Hepatocyte (in vitro differentiated cells): ENCODE measurements around the gene ARVCF. TPM values are rescaled to one million over a fixed set of nuclear protein-coding genes. Genes with fewer than 3 reads are reported as not detected.

ENCODE experiments used
- DNase-seq: peaks from one replicate; pipeline ENCODE4 v3.0.0-alpha.2; 2016; ENCODE audit warnings: low spot score
- H2AFZ ChIP-seq: fragments of 200-600 bp; sonication (generic); 2 replicates; pipeline ENCODE4 v1.6.0; 2016; ENCODE audit warnings: antibody characterized with exemption, mild to moderate bottlenecking
- H3K27ac ChIP-seq: fragments of 200-600 bp; sonication (generic); 2 replicates; pipeline ENCODE4 v1.5.1; 2016; ENCODE audit warnings: mild to moderate bottlenecking
- H3K27me3 ChIP-seq: fragments of 200-600 bp; sonication (generic); 2 replicates; pipeline ENCODE4 v1.6.1; 2016
- H3K36me3 ChIP-seq: fragments of 200-600 bp; sonication (generic); replicated peaks from 2 replicates; pipeline ENCODE4 v1.5.1; 2016; ENCODE audit warnings: low read depth; ENCODE audit not compliant: insufficient read depth
- H3K4me1 ChIP-seq: fragments of 200-600 bp; sonication (generic); 2 replicates; pipeline ENCODE4 v1.5.1; 2016; ENCODE audit warnings: mild to moderate bottlenecking, moderate library complexity; ENCODE audit not compliant: insufficient read depth
- H3K4me2 ChIP-seq: fragments of 200-600 bp; sonication (generic); 2 replicates; pipeline ENCODE4 v1.6.0; 2016
- H3K4me3 ChIP-seq: fragments of 200-600 bp; sonication (generic); 2 replicates; pipeline ENCODE4 v1.5.1; 2016; ENCODE audit warnings: mild to moderate bottlenecking
- H3K79me2 ChIP-seq: fragments of 200-600 bp; sonication (generic); 2 replicates; pipeline ENCODE4 v1.6.0; 2017; ENCODE audit warnings: mild to moderate bottlenecking
- H3K9me2 ChIP-seq: fragments of 200-600 bp; sonication (generic); replicated peaks from 2 replicates; pipeline ENCODE4 v1.6.0; 2017; ENCODE audit warnings: mild to moderate bottlenecking; ENCODE audit not compliant: insufficient read depth
- H3K9me3 ChIP-seq: fragments of 200-600 bp; sonication (generic); 2 replicates; pipeline ENCODE4 v1.5.1; 2016; ENCODE audit warnings: low read depth, mild to moderate bottlenecking
- H4K20me1 ChIP-seq: fragments of 200-600 bp; sonication (generic); 2 replicates; pipeline ENCODE4 v1.6.0; 2016; ENCODE audit warnings: mild to moderate bottlenecking; ENCODE audit not compliant: insufficient read depth, poor library complexity, severe bottlenecking
- CTCF ChIP-seq: fragments of 200-600 bp; sonication (generic); IDR thresholded peaks from 2 replicates; pipeline ENCODE4 v1.5.1; 2016; ENCODE audit warnings: antibody characterized with exemption, mild to moderate bottlenecking; ENCODE audit not compliant: poor library complexity
- EZH2 ChIP-seq: fragments of 200-600 bp; sonication (generic); IDR thresholded peaks from 2 replicates; pipeline ENCODE4 v1.6.1; 2016; ENCODE audit warnings: antibody characterized with exemption, mild to moderate bottlenecking, borderline replicate concordance
- EZH2phosphoT487 ChIP-seq: fragments of 200-600 bp; sonication (generic); IDR thresholded peaks from one replicate; pipeline ENCODE4 v1.6.1; 2018; ENCODE audit warnings: antibody characterized with exemption, mild to moderate bottlenecking, low read depth, moderate library complexity; ENCODE audit not compliant: unreplicated experiment, severe bottlenecking
- WGBS: methylation state at CpG from one replicate; pipeline ENCODE4 v1.1.6; 2016; ENCODE audit warnings: low lambda C conversion rate; ENCODE audit errors: missing lambda C conversion rate; 5-methylcytosine and 5-hydroxymethylcytosine counted together
- polyA plus RNA-seq: library from polyadenylated mRNA; unstranded; fragments of >200 nt; fragmentation: Nextera tagmentation; extraction: Ambion mirVana; gene quantifications from 2 replicates; pipeline ENCODE4 v1.2.1, GENCODE V29; 2016
- total RNA-seq: library from RNA; depleted of rRNA; stranded (reverse); fragments of >200 nt; gene quantifications from 2 replicates; pipeline ENCODE4 v1.2.3, GENCODE V29; 2014

The ARVCF gene
- total and polyA plus RNA-seq, 2 experiments from 2014 or later = 23.8 to 32.5 TPM

DNA sequence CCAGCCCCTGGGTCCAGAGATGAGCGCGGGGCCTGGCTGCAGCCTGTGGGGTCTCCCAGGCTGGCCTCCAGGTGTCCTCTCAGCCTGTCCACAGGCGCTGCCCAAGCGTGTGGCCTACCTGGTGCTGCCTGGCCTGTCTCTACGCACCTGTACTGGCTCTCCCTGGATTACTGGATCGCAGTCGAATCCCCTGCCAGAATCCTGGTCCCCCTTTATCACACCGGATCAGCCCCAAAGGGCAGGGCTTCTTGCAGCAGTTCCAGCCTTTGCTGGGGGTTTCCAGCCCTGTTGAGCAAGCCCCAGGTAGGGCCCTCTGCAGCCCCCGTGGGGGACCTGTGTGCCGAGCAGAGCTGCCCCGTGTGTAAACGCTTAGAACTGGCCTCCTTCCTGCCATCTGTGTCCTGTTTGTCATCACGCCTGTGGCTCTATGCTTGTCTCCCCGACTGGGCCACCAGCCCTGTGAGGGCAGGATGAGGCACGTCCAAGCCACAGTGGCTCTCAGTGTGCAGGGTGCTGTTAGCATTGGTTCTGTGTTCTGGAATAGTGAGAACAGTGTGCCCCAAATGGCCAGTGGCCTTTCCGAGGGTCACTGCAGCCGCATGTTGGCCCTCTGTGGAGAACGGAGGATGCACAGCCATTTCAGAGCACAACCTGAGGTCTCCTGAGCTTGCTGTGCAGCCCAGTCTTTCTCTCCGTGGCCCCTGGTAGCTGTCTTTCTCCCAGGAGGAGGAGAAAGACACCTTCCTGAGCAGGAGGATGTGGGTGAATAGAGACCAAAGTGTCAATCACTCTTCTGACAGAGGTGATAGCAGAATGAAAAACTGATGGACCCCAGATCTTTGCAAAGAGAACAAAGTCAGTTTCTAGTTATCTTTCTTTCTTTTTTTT lies 61.1 kb downstream of the ARVCF start:
- Histone ChIP-seq H3K9me3 (no peaks in the 10 kb centered on the region), H4K20me1 (no peaks in the 10 kb centered on the region), H3K79me2 (no peaks in the 10 kb centered on the region), H3K4me1 (peaks cover 16% of the 10 kb centered on the region), H3K27ac (no peak overlapping the region), H3K4me3 (no peak overlapping the region), H3K4me2 (no peak overlapping the region), H3K36me3 (no peaks in the 10 kb centered on the region), H3K9me2 (no peaks in the 10 kb centered on the region), H2AFZ (no peak overlapping the region), H3K27me3 (no peaks in the 10 kb centered on the region)
- DNase-seq = no peak
- WGBS = 84% methylated on average over 19 of the region's 19 CpGs
- no peak for TF ChIP-seq EZH2phosphoT487

GRCh38 chr22:19951346-19951745 lies 65.3 kb downstream of the ARVCF start:
- H3K79me2 ChIP-seq = no peaks in the 10 kb centered on the region
- H2AFZ ChIP-seq = no peak overlapping the region
- H3K4me2 ChIP-seq = no peak overlapping the region
- H3K36me3 ChIP-seq = no peaks in the 10 kb centered on the region
- no peak overlapping the region for H3K27ac ChIP-seq
- peaks cover 6% of the 10 kb centered on the region for H3K4me1 ChIP-seq
- no peaks in the 10 kb centered on the region for H3K9me3 ChIP-seq
- WGBS = 85% methylated on average over 13 of the region's 13 CpGs
- H4K20me1 ChIP-seq = no peaks in the 10 kb centered on the region
- H3K9me2 ChIP-seq = no peaks in the 10 kb centered on the region
- H3K27me3 ChIP-seq = no peaks in the 10 kb centered on the region
- TF ChIP-seq CTCF (no peak), EZH2 (no peak), EZH2phosphoT487 (no peak)
- no peak for DNase-seq
- no peak overlapping the region for H3K4me3 ChIP-seq

- H3K36me3 ChIP-seq = no peaks in the 10 kb centered on the region
- TF ChIP-seq EZH2phosphoT487 (no peak), EZH2 (no peak), CTCF (no peak)
- no peaks in the 10 kb centered on the region for H3K79me2 ChIP-seq
- no peaks in the 10 kb centered on the region for H3K27me3 ChIP-seq
- no peak for DNase-seq
- H3K9me2 ChIP-seq = no peaks in the 10 kb centered on the region
- H4K20me1 ChIP-seq = no peaks in the 10 kb centered on the region
- H2AFZ ChIP-seq = no peak overlapping the region
- WGBS = 89% methylated on average over 9 of the region's 9 CpGs
- no peak overlapping the region for H3K27ac ChIP-seq
- no peak overlapping the region for H3K4me3 ChIP-seq
- peaks cover 11% of the 10 kb centered on the region for H3K4me1 ChIP-seq
- no peaks in the 10 kb centered on the region for H3K9me3 ChIP-seq
- H3K4me2 ChIP-seq = no peak overlapping the region
Measured at GRCh38 chr22:19948057-19948760, 68.4 kb downstream of the ARVCF start.
